ENCODE measurements around the gene GAB2.

GAB2 gene

GRCh38 chr11:78457448-78457847, 39.8 kb upstream of the GAB2 start:
- TF ChIP-seq, protein P1, sequence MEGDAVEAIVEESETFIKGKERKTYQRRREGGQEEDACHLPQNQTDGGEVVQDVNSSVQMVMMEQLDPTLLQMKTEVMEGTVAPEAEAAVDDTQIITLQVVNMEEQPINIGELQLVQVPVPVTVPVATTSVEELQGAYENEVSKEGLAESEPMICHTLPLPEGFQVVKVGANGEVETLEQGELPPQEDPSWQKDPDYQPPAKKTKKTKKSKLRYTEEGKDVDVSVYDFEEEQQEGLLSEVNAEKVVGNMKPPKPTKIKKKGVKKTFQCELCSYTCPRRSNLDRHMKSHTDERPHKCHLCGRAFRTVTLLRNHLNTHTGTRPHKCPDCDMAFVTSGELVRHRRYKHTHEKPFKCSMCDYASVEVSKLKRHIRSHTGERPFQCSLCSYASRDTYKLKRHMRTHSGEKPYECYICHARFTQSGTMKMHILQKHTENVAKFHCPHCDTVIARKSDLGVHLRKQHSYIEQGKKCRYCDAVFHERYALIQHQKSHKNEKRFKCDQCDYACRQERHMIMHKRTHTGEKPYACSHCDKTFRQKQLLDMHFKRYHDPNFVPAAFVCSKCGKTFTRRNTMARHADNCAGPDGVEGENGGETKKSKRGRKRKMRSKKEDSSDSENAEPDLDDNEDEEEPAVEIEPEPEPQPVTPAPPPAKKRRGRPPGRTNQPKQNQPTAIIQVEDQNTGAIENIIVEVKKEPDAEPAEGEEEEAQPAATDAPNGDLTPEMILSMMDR (conservative IDR thresholded peaks at IDR 0.05; ENCODE audit: control insufficient read depth, insufficient read depth, low read depth, low read length), result no peak
- no peak for DNase-seq (ENCODE audit: low read depth)
- no peak overlapping the region for H3K4me3 ChIP-seq (ENCODE audit: control insufficient read depth, low read depth, low read length)

DNA sequence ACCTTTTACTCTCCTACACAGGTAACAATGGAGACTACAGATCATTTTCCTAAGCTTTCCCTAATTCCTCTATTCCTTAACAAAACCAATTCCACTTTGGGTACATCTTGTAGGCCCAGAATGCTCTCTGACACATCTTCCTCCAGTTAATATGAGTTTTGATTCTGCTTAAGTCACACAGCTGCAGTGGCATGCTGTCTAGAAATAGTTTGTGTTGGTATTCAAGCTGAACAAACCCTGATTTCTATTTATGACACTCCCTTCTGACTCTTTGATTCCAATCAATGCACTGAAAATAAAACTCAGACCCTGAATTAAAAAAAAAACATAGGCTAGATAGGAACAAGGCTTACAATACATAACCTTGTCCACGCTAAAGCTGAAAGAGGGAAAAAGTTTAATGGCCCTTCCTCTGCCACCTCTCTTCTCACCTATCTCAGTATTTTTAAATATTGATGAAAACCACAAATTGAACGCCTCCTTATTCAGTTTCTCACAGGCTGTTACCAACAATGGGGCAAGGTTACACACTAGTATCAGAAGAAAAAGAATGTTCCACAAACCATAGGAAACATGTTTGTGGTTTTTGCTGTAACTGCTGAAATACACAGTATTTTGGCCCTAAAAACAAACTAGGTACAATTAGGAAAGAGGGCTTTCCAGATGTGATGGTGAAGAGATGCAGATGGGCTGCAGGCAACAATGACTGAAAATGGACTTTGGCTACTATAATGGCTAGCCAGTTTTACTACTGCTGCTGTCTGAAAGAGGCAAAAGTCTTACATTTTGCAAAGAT, 35.7 kb upstream of the GAB2 start:
- no peak overlapping the region for H3K4me3 ChIP-seq (ENCODE audit: control insufficient read depth, low read depth, low read length)
- peak; percentile 17 for DNase-seq (ENCODE audit: low read depth)
- TF ChIP-seq, protein P1 (conservative IDR thresholded peaks at IDR 0.05; ENCODE audit: control insufficient read depth, insufficient read depth, low read depth, low read length), result no peak

DNA sequence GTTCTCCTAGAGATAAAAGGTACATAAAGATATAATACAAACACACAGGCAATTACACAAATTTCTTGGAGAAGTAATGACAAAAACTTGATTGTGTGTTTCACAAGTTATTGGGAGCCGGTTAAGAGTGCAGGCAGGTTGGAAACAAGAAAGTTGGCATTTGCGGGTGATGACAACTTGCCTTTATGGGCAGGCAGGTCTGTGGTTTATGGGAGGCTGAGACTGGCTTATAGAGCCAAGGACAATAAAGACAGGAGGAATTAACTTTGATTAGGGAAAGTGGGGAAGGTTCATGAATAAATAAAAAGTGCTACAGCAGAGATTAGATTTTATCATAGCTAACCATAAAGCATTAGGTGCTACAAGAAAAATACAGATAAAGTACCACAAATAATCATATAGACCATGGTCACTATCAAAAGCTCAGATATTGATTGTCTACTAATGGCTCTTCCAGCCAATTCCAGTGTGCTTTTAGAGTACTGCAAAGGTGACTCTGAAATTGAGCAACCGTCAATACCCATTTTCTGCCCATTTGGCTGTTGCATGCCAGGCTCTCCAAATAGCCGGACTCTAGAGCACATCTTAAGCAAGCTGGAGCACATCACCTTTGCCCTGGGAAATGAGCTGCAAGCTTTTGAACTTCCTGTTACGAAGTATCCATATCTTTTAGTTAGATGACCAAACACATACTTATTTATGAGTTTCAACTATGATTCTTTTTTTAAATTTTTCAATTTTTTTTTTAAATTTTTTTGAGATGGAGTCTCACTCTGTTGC, 33.9 kb upstream of the GAB2 start:
- no peak overlapping the region for H3K4me3 ChIP-seq (ENCODE audit: control insufficient read depth, low read depth, low read length)
- TF ChIP-seq, protein P1 (conservative IDR thresholded peaks at IDR 0.05; ENCODE audit: control insufficient read depth, insufficient read depth, low read depth, low read length), result no peak
- no peak for DNase-seq (ENCODE audit: low read depth)

DNA sequence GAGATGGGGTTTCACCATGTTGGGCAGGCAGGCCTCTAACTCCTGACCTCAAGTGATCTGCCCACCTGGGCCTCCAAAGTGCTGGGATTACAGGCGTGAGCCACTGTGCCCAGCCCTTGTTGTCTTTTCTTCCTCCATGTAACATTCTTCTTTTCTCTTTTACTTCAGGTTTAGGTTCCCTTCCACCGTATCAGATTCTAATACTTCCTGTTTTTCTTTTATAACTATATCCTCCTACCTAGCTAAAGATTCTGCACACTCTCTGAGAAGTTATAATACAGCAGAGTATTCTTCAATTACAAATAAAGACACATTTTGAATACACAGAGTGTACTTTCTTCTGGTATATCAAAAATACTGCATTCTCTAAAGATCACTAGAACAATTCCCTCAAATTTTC, 33.2 kb upstream of the GAB2 start:
- no peak for DNase-seq (ENCODE audit: low read depth)
- no peak overlapping the region for H3K4me3 ChIP-seq (ENCODE audit: control insufficient read depth, low read depth, low read length)
- TF ChIP-seq, protein P1 (conservative IDR thresholded peaks at IDR 0.05; ENCODE audit: control insufficient read depth, insufficient read depth, low read depth, low read length), result no peak

GRCh38 chr11:78449866-78450265, 32.2 kb upstream of the GAB2 start:
- H3K4me3 ChIP-seq (ENCODE audit: control insufficient read depth, low read depth, low read length), result no peak overlapping the region
- peak; percentile 15 for DNase-seq (ENCODE audit: low read depth)
- TF ChIP-seq, protein P1 (conservative IDR thresholded peaks at IDR 0.05; ENCODE audit: control insufficient read depth, insufficient read depth, low read depth, low read length), result no peak

DNA sequence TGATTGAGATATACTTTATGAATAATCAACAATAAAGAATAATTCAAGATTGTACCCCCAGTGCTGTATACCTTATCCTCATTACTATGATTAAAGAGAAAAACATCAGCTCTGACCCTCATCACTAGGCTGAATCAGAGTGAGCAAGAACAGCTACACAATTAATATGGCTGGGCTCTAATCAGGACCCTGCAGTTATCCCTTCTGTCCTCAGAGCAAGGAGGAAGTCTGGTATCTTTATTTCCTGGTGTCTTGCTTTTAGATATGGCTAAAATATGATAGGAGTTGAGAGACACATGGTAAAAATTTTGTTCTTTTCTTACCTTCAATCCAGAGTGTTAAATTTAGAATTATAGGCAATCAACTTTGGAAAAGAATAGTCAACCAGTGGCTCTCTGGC, 28.6 kb upstream of the GAB2 start:
- H3K4me3 ChIP-seq (ENCODE audit: control insufficient read depth, low read depth, low read length), result no peak overlapping the region
- no peak for DNase-seq (ENCODE audit: low read depth)
- TF ChIP-seq, protein P1 (conservative IDR thresholded peaks at IDR 0.05; ENCODE audit: control insufficient read depth, insufficient read depth, low read depth, low read length), result no peak
